ENCODE measurements around the gene GUCY1A2.

DNA sequence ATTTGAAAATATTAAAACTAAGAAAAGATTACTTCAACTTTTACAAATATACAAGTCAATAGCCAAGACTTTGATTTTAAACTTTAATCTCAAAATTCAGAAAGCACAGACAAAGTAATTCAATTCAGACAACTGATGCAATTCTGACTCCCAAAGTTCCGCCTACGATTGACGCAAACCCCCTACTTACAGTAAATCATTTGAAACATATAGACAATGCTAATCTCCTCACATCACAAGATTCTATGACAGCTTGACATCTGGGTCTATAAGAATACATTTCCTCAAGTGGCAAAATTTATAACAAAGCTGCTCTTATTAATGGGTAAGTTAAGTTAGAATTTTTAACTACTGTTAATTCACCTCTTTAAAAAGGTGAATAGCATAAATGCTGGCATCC lies 75.2 kb downstream of the GUCY1A2 start:
- TF ChIP-seq, protein P1, sequence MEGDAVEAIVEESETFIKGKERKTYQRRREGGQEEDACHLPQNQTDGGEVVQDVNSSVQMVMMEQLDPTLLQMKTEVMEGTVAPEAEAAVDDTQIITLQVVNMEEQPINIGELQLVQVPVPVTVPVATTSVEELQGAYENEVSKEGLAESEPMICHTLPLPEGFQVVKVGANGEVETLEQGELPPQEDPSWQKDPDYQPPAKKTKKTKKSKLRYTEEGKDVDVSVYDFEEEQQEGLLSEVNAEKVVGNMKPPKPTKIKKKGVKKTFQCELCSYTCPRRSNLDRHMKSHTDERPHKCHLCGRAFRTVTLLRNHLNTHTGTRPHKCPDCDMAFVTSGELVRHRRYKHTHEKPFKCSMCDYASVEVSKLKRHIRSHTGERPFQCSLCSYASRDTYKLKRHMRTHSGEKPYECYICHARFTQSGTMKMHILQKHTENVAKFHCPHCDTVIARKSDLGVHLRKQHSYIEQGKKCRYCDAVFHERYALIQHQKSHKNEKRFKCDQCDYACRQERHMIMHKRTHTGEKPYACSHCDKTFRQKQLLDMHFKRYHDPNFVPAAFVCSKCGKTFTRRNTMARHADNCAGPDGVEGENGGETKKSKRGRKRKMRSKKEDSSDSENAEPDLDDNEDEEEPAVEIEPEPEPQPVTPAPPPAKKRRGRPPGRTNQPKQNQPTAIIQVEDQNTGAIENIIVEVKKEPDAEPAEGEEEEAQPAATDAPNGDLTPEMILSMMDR (IDR thresholded peaks at IDR 0.05; ENCODE audit: borderline replicate concordance, extremely low read depth, low read length, poor library complexity, severe bottlenecking) = no peak
- TF ChIP-seq EZH2 (IDR thresholded peaks at IDR 0.05; ENCODE audit: borderline replicate concordance, low read depth, low read length, severe bottlenecking) = no peak

Data from DND-41 (cell line).